ENCODE measurements around the gene OR2T6.

The OR2T6 gene

DNA sequence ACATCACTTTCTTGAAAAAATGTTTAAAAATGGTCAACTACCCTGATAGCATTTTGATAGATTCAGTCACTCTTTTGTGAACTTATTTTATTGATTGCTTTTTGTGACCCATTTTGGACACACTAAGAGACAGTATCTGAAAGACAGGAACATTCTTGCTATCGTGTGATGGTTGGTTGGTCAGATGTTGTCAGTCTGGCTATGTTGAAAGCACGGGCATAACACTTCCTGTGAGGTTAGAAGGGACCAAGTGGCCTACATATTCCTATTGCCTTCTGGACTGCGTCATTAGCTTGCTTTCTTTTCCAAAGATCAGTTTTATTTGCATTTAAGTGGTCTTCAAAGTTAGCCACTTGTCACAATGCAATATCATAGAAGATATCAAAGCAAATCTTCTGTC is 1.4 kb downstream of the OR2T6 start:
- no peak overlapping the region for H2AK5ac ChIP-seq (ENCODE audit: low read length, severe bottlenecking)
- no peak overlapping the region for H3K4ac ChIP-seq (ENCODE audit: low read depth in 1 of 2, low read length in 2 of 2)
- no peak overlapping the region for H3K18ac ChIP-seq (ENCODE audit: low read depth in 1 of 2, low read length in 2 of 2)
- no peaks in the 10 kb centered on the region for H3K79me1 ChIP-seq (replicated peaks; ENCODE audit: low read length, poor library complexity, severe bottlenecking)
- H2AFZ ChIP-seq (ENCODE audit: low read depth, low read length), result no peak overlapping the region
- H2BK12ac ChIP-seq (ENCODE audit: low read length in 2 of 2), result no peak overlapping the region
- H4K8ac ChIP-seq (ENCODE audit: low read length), result no peak overlapping the region
- H2BK15ac ChIP-seq (ENCODE audit: low read depth, poor library complexity, severe bottlenecking), result no peak overlapping the region
- peaks cover 13% of the 10 kb centered on the region for H3K9me3 ChIP-seq (ENCODE audit: control insufficient read depth, low read length)
- no peaks in the 10 kb centered on the region for H3K4me1 ChIP-seq (ENCODE audit: control insufficient read depth, insufficient read depth, low read depth, low read length)
- no peak overlapping the region for H2BK120ac ChIP-seq (ENCODE audit: low read depth, low read length)
- H3K4me3 ChIP-seq (ENCODE audit: insufficient read depth in 1 of 2, low read depth in 1 of 2, low read length in 2 of 2), result no peak overlapping the region
- no peak overlapping the region for H3K27ac ChIP-seq (ENCODE audit: low read length, poor library complexity, severe bottlenecking)
- H3K36me3 ChIP-seq (ENCODE audit: control insufficient read depth in 1 of 2, insufficient read depth in 2 of 2, low read depth in 1 of 2, low read length in 2 of 2), result no peaks in the 10 kb centered on the region
- DNase-seq, result no peak
- no peak overlapping the region for H2BK5ac ChIP-seq (ENCODE audit: low read depth, low read length, poor library complexity, severe bottlenecking)
- H3K23ac ChIP-seq (ENCODE audit: low read length in 2 of 2), result no peak overlapping the region
- H4K91ac ChIP-seq (ENCODE audit: low read length), result no peak overlapping the region
- no peak overlapping the region for H3K4me2 ChIP-seq (ENCODE audit: low read length, poor library complexity, severe bottlenecking)
- H3K27me3 ChIP-seq (ENCODE audit: control insufficient read depth in 1 of 2, insufficient read depth in 1 of 2, low read length in 2 of 2), result no peaks in the 10 kb centered on the region
- WGBS, result 52% methylated on average over 2 of the region's 3 CpGs
- no peak overlapping the region for H3K14ac ChIP-seq (ENCODE audit: low read length in 2 of 2)
- H3K9ac ChIP-seq (ENCODE audit: low read length), result no peak overlapping the region

DNA sequence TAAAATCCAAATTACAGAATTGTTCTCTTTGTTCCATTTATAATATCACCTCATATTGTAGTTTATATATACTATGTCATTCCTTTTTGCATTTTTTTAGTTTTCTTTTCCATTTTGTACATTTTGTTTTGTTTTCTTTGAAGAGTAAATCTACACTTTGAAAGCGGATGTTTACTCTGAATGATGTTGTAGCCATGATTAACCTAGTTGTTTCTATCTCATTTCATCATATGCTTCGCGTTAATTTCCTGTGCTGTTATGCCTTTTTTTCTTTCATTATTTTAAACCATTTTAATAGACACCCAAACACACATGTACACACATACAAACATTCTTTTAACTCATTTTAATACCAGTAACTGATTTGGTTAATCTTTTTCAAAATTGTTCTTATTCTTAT is 5.3 kb downstream of the OR2T6 start:
- H3K4me2 ChIP-seq (ENCODE audit: low read length, poor library complexity, severe bottlenecking), result no peak overlapping the region
- no peaks in the 10 kb centered on the region for H3K79me1 ChIP-seq (replicated peaks; ENCODE audit: low read length, poor library complexity, severe bottlenecking)
- H2BK5ac ChIP-seq (ENCODE audit: low read depth, low read length, poor library complexity, severe bottlenecking), result no peak overlapping the region
- no peak overlapping the region for H4K91ac ChIP-seq (ENCODE audit: low read length)
- H3K18ac ChIP-seq (ENCODE audit: low read depth in 1 of 2, low read length in 2 of 2), result no peak overlapping the region
- H3K27ac ChIP-seq (ENCODE audit: low read length, poor library complexity, severe bottlenecking), result no peak overlapping the region
- H3K36me3 ChIP-seq (ENCODE audit: control insufficient read depth in 1 of 2, insufficient read depth in 2 of 2, low read depth in 1 of 2, low read length in 2 of 2), result no peaks in the 10 kb centered on the region
- H3K23ac ChIP-seq (ENCODE audit: low read length in 2 of 2), result no peak overlapping the region
- peaks cover 18% of the 10 kb centered on the region for H3K9me3 ChIP-seq (ENCODE audit: control insufficient read depth, low read length)
- no peak overlapping the region for H4K8ac ChIP-seq (ENCODE audit: low read length)
- no peak overlapping the region for H3K9ac ChIP-seq (ENCODE audit: low read length)
- H2AK5ac ChIP-seq (ENCODE audit: low read length, severe bottlenecking), result no peak overlapping the region
- no peak overlapping the region for H2BK12ac ChIP-seq (ENCODE audit: low read length in 2 of 2)
- no peak overlapping the region for H2AFZ ChIP-seq (ENCODE audit: low read depth, low read length)
- no peak overlapping the region for H3K14ac ChIP-seq (ENCODE audit: low read length in 2 of 2)
- H3K4me3 ChIP-seq (ENCODE audit: insufficient read depth in 1 of 2, low read depth in 1 of 2, low read length in 2 of 2), result no peak overlapping the region
- DNase-seq, result no peak
- H2BK120ac ChIP-seq (ENCODE audit: low read depth, low read length), result no peak overlapping the region
- no peaks in the 10 kb centered on the region for H3K4me1 ChIP-seq (ENCODE audit: control insufficient read depth, insufficient read depth, low read depth, low read length)
- H3K4ac ChIP-seq (ENCODE audit: low read depth in 1 of 2, low read length in 2 of 2), result no peak overlapping the region
- WGBS, result 75% methylated on average over 2 of the region's 3 CpGs
- no peaks in the 10 kb centered on the region for H3K27me3 ChIP-seq (ENCODE audit: control insufficient read depth in 1 of 2, insufficient read depth in 1 of 2, low read length in 2 of 2)
- no peak overlapping the region for H2BK15ac ChIP-seq (ENCODE audit: low read depth, poor library complexity, severe bottlenecking)

DNA sequence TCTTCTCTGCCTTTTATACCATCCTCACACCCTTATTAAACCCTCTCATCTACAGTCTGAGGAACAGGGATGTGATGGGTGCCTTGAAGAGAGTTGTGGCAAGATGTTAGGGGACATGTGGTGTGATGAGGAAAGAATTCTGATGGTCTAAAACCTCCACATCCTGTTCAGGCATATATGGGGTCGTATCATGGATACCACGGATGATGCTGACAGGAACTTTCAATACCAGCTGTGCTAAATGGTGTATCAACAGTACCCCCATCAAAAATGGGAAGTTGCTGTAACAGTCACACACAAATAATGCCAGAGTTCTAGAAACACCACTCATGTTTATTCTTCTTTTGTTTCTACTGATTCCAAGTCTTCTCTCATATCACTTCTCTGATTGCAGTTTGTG is 12.9 kb downstream of the OR2T6 start:
- H2BK12ac ChIP-seq (ENCODE audit: low read length in 2 of 2), result no peak overlapping the region
- H3K79me1 ChIP-seq (replicated peaks; ENCODE audit: low read length, poor library complexity, severe bottlenecking), result no peaks in the 10 kb centered on the region
- H3K9ac ChIP-seq (ENCODE audit: low read length), result no peak overlapping the region
- H3K18ac ChIP-seq (ENCODE audit: low read depth in 1 of 2, low read length in 2 of 2), result no peak overlapping the region
- H3K27me3 ChIP-seq (ENCODE audit: control insufficient read depth in 1 of 2, insufficient read depth in 1 of 2, low read length in 2 of 2), result no peaks in the 10 kb centered on the region
- no peak overlapping the region for H3K4me2 ChIP-seq (ENCODE audit: low read length, poor library complexity, severe bottlenecking)
- H3K4me3 ChIP-seq (ENCODE audit: insufficient read depth in 1 of 2, low read depth in 1 of 2, low read length in 2 of 2), result no peak overlapping the region
- no peak overlapping the region for H2BK5ac ChIP-seq (ENCODE audit: low read depth, low read length, poor library complexity, severe bottlenecking)
- no peak overlapping the region for H3K14ac ChIP-seq (ENCODE audit: low read length in 2 of 2)
- H3K36me3 ChIP-seq (ENCODE audit: control insufficient read depth in 1 of 2, insufficient read depth in 2 of 2, low read depth in 1 of 2, low read length in 2 of 2), result no peaks in the 10 kb centered on the region
- H4K8ac ChIP-seq (ENCODE audit: low read length), result no peak overlapping the region
- H3K4ac ChIP-seq (ENCODE audit: low read depth in 1 of 2, low read length in 2 of 2), result no peak overlapping the region
- no peaks in the 10 kb centered on the region for H3K4me1 ChIP-seq (ENCODE audit: control insufficient read depth, insufficient read depth, low read depth, low read length)
- no peak for DNase-seq
- H3K27ac ChIP-seq (ENCODE audit: low read length, poor library complexity, severe bottlenecking), result no peak overlapping the region
- no peak overlapping the region for H2BK15ac ChIP-seq (ENCODE audit: low read depth, poor library complexity, severe bottlenecking)
- no peak overlapping the region for H2AK5ac ChIP-seq (ENCODE audit: low read length, severe bottlenecking)
- H2BK120ac ChIP-seq (ENCODE audit: low read depth, low read length), result no peak overlapping the region
- H3K9me3 ChIP-seq (ENCODE audit: control insufficient read depth, low read length), result peaks cover 37% of the 10 kb centered on the region
- WGBS, result 65% methylated on average over 2 of the region's 2 CpGs
- no peak overlapping the region for H4K91ac ChIP-seq (ENCODE audit: low read length)
- no peak overlapping the region for H2AFZ ChIP-seq (ENCODE audit: low read depth, low read length)
- H3K23ac ChIP-seq (ENCODE audit: low read length in 2 of 2), result no peak overlapping the region

DNA sequence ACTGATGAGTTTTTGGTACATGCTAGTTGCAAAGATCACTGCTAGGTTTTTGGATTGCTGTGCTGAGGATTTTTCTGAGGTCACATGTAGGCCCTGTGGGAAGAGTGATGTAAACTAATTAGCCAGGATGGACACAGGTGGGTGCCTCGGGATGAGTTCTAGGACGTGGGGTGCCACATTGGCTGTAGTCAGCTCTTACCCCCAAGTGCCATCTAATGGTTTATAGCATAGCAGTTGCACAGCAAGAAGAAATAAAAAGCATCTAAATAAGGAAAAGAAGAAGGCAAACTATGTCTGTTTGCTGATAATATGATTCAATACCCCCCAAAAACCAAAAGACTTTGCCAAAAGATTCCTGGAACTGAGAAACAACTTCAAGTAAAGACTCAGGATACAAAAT is 17.5 kb downstream of the OR2T6 start:
- H3K27me3 ChIP-seq (ENCODE audit: control insufficient read depth in 1 of 2, insufficient read depth in 1 of 2, low read length in 2 of 2), result no peaks in the 10 kb centered on the region
- no peak overlapping the region for H3K4me3 ChIP-seq (ENCODE audit: insufficient read depth in 1 of 2, low read depth in 1 of 2, low read length in 2 of 2)
- H4K8ac ChIP-seq (ENCODE audit: low read length), result no peak overlapping the region
- peaks cover 20% of the 10 kb centered on the region for H3K9me3 ChIP-seq (ENCODE audit: control insufficient read depth, low read length)
- WGBS, result 31% methylated on average over 2 of the region's 2 CpGs
- no peak overlapping the region for H3K18ac ChIP-seq (ENCODE audit: low read depth in 1 of 2, low read length in 2 of 2)
- H2AFZ ChIP-seq (ENCODE audit: low read depth, low read length), result no peak overlapping the region
- no peak for DNase-seq
- no peaks in the 10 kb centered on the region for H3K4me1 ChIP-seq (ENCODE audit: control insufficient read depth, insufficient read depth, low read depth, low read length)
- no peak overlapping the region for H3K4me2 ChIP-seq (ENCODE audit: low read length, poor library complexity, severe bottlenecking)
- H3K79me1 ChIP-seq (replicated peaks; ENCODE audit: low read length, poor library complexity, severe bottlenecking), result no peaks in the 10 kb centered on the region
- no peak overlapping the region for H4K91ac ChIP-seq (ENCODE audit: low read length)
- H3K14ac ChIP-seq (ENCODE audit: low read length in 2 of 2), result no peak overlapping the region
- no peak overlapping the region for H3K4ac ChIP-seq (ENCODE audit: low read depth in 1 of 2, low read length in 2 of 2)
- H2AK5ac ChIP-seq (ENCODE audit: low read length, severe bottlenecking), result no peak overlapping the region
- no peak overlapping the region for H2BK5ac ChIP-seq (ENCODE audit: low read depth, low read length, poor library complexity, severe bottlenecking)
- no peak overlapping the region for H2BK12ac ChIP-seq (ENCODE audit: low read length in 2 of 2)
- H3K27ac ChIP-seq (ENCODE audit: low read length, poor library complexity, severe bottlenecking), result no peak overlapping the region
- no peak overlapping the region for H2BK120ac ChIP-seq (ENCODE audit: low read depth, low read length)
- H3K23ac ChIP-seq (ENCODE audit: low read length in 2 of 2), result no peak overlapping the region
- no peak overlapping the region for H2BK15ac ChIP-seq (ENCODE audit: low read depth, poor library complexity, severe bottlenecking)
- no peaks in the 10 kb centered on the region for H3K36me3 ChIP-seq (ENCODE audit: control insufficient read depth in 1 of 2, insufficient read depth in 2 of 2, low read depth in 1 of 2, low read length in 2 of 2)
- H3K9ac ChIP-seq (ENCODE audit: low read length), result no peak overlapping the region
